ENCODE results near the gene PPIH. TPM values are rescaled to one million over a fixed set of nuclear protein-coding genes. Genes with fewer than 3 reads are reported as not detected.
A peak's percentile ranks its signal among the peaks of the same experiment; 100 is the strongest.

Gene PPIH
- total and polyA plus RNA-seq, 2 of the 13 experiments (the other 11 are each of a cell fraction or from before 2014, with no cell fraction given): 29.9 to 72.6 TPM

- TF ChIP-seq ATF6 (CRISPR knock-in tag; conservative IDR thresholded peaks at IDR 0.05) (no peak), SNAPC4 (CRISPR knock-in tag; IDR thresholded peaks at IDR 0.05) (peak; percentile 64; the same call in 1 of the 2 replicates), POLR2AphosphoS2 (IDR thresholded peaks at IDR 0.05; ENCODE audit: low read depth, low read length) (no peak), ATF1 (CRISPR knock-in tag; IDR thresholded peaks at IDR 0.05) (peak; percentile 32; the same call in 1 of the 2 replicates), ZNF629 (CRISPR knock-in tag; conservative IDR thresholded peaks at IDR 0.05) (no peak), SATB2 (CRISPR knock-in tag; IDR thresholded peaks at IDR 0.05) (no peak), ZKSCAN1 (IDR thresholded peaks at IDR 0.05; ENCODE audit: low read length) (no peak), REST (IDR thresholded peaks at IDR 0.05; ENCODE audit: borderline replicate concordance in 1 of 2, low read depth in 1 of 2, low read length in 2 of 2) (peak in 1 of 2 experiments; percentile 60; a peak in 2 of 4 replicates), ZNF343 (CRISPR knock-in tag; IDR thresholded peaks at IDR 0.05) (no peak), ZNF549 (CRISPR knock-in tag; IDR thresholded peaks at IDR 0.05) (no peak), ZNF256 (CRISPR knock-in tag; conservative IDR thresholded peaks at IDR 0.05) (no peak), ZBTB7A (CRISPR knock-in tag; IDR thresholded peaks at IDR 0.05) (no peak), ZNF709 (CRISPR knock-in tag; IDR thresholded peaks at IDR 0.05) (no peak), ZNF430 (CRISPR knock-in tag; IDR thresholded peaks at IDR 0.05) (no peak; the same call in 1 of the 2 replicates), FOXC1 (CRISPR knock-in tag; IDR thresholded peaks at IDR 0.05; ENCODE audit: borderline replicate concordance) (peak; percentile 93), FLYWCH1 (CRISPR knock-in tag; IDR thresholded peaks at IDR 0.05) (no peak), CREB3 (CRISPR knock-in tag; IDR thresholded peaks at IDR 0.05) (no peak), CHCHD3 (CRISPR knock-in tag; IDR thresholded peaks at IDR 0.05) (no peak), ZNF761 (CRISPR knock-in tag; conservative IDR thresholded peaks at IDR 0.05) (peak; percentile 86)
These were observed 23.7 kb downstream of the PPIH start, which contains the start of gene YBX1 (continued) for GRCh38 chr1:42681741-42682483.
